Suprapubic skin (tissue), 4 donors: ENCODE results near the gene RARG. TPM values are rescaled to one million over a fixed set of nuclear protein-coding genes. Genes with fewer than 3 reads are reported as not detected.

Experiments used
- DNase-seq, 2 donors: peaks; one replicate each; pipeline ENCODE4 v3.0.0-alpha.2; 2019; ENCODE audit warnings: low spot score in 2 of 2
- H3K27ac ChIP-seq: fragments of 200-600 bp; sonication (generic); one replicate; pipeline ENCODE4 v1.5.1; 2019
- H3K27me3 ChIP-seq: fragments of 200-600 bp; sonication (generic); one replicate; pipeline ENCODE4 v1.5.1; 2019
- H3K36me3 ChIP-seq: fragments of 200-600 bp; sonication (generic); one replicate; pipeline ENCODE4 v1.5.1; 2019
- H3K4me1 ChIP-seq: fragments of 200-600 bp; sonication (generic); one replicate; pipeline ENCODE4 v1.5.1; 2019
- H3K4me3 ChIP-seq: fragments of 200-600 bp; sonication (generic); one replicate; pipeline ENCODE4 v1.5.1; 2019; ENCODE audit warnings: mild to moderate bottlenecking
- H3K9me3 ChIP-seq: fragments of 200-600 bp; sonication (generic); one replicate; pipeline ENCODE4 v1.5.1; 2019
- CTCF ChIP-seq, 2 donors: fragments of 200-600 bp in 1 of 2; fragments of 450-650 bp in 1 of 2; sonication (generic) in 1 of 2; IDR thresholded peaks; one replicate each; pipeline ENCODE4 v1.5.1; 2016 to 2019; ENCODE audit warnings: antibody characterized with exemption in 2 of 2, mild to moderate bottlenecking in 1 of 2, moderate library complexity in 1 of 2
- EP300 ChIP-seq: sonication (generic); formaldehyde crosslinking; IDR thresholded peaks from one replicate; pipeline ENCODE4 v1.6.1; 2017; ENCODE audit warnings: antibody characterized with exemption
- POLR2A ChIP-seq, 2 donors: fragments of 450-650 bp; IDR thresholded peaks; one replicate each; pipeline ENCODE4 v1.6.1; 2017; ENCODE audit warnings: antibody characterized with exemption in 2 of 2, mild to moderate bottlenecking in 2 of 2, moderate library complexity in 2 of 2
- POLR2AphosphoS5 ChIP-seq, 3 donors: sonication (generic); formaldehyde crosslinking; IDR thresholded peaks; one replicate each; pipeline ENCODE4 v1.6.1; 2017; ENCODE audit warnings: antibody characterized with exemption in 3 of 3
- whole genome bisulfite sequencing: methylation state at CpG from one replicate; pipeline ENCODE4 v1.1.5; 2018; 5-methylcytosine and 5-hydroxymethylcytosine counted together
- total RNA-seq, 4 donors: library from RNA; depleted of rRNA; stranded (reverse); fragments of >200 nt; gene quantifications; one replicate each; pipeline ENCODE4 v1.1.0, GENCODE V29; 2016

RARG gene
- total RNA-seq, 4 donors from 2014 or later: 140 to 198 (median 172) TPM

- no peak for TF ChIP-seq CTCF (IDR thresholded peaks at IDR 0.05)
- no peak for TF ChIP-seq POLR2A (IDR thresholded peaks at IDR 0.05)
- no peak for TF ChIP-seq EP300
- TF ChIP-seq POLR2AphosphoS5 (IDR thresholded peaks at IDR 0.05): no peak
- H3K36me3 ChIP-seq: no peaks in the 10 kb centered on the region
- H3K4me1 ChIP-seq: peaks cover 12% of the 10 kb centered on the region
- no peak for DNase-seq
- no peaks in the 10 kb centered on the region for H3K27me3 ChIP-seq
- H3K27ac ChIP-seq: no peak overlapping the region
- WGBS: 77% methylated on average over 1 of the region's 1 CpG
- H3K4me3 ChIP-seq: no peak overlapping the region
- no peaks in the 10 kb centered on the region for H3K9me3 ChIP-seq
These were observed 30.9 kb downstream of the RARG start for GRCh38 chr12:53201177-53201541.

GRCh38 chr12:53200458-53201176 is 31.4 kb downstream of the RARG start:
- H3K27ac ChIP-seq: no peak overlapping the region
- no peaks in the 10 kb centered on the region for H3K9me3 ChIP-seq
- TF ChIP-seq POLR2AphosphoS5 (IDR thresholded peaks at IDR 0.05): no peak
- no peak for TF ChIP-seq POLR2A (IDR thresholded peaks at IDR 0.05)
- no peak for TF ChIP-seq CTCF (IDR thresholded peaks at IDR 0.05)
- TF ChIP-seq EP300: no peak
- H3K4me3 ChIP-seq: no peak overlapping the region
- H3K36me3 ChIP-seq: no peaks in the 10 kb centered on the region
- H3K4me1 ChIP-seq: peaks cover 8% of the 10 kb centered on the region
- DNase-seq: no peak
- 76% methylated on average over 10 of the region's 10 CpGs for WGBS
- H3K27me3 ChIP-seq: no peaks in the 10 kb centered on the region

GRCh38 chr12:53200107-53200457 is 31.9 kb downstream of the RARG start:
- Histone ChIP-seq H3K27ac (no peak overlapping the region), H3K27me3 (no peaks in the 10 kb centered on the region), H3K4me3 (no peak overlapping the region), H3K36me3 (no peaks in the 10 kb centered on the region), H3K4me1 (peaks cover 8% of the 10 kb centered on the region), H3K9me3 (no peaks in the 10 kb centered on the region)
- DNase-seq: no peak
- no peak for TF ChIP-seq POLR2AphosphoS5 (IDR thresholded peaks at IDR 0.05)
- no peak for TF ChIP-seq POLR2A (IDR thresholded peaks at IDR 0.05)
- no peak for TF ChIP-seq EP300
- TF ChIP-seq CTCF (IDR thresholded peaks at IDR 0.05): no peak
- 100% methylated on average over 2 of the region's 2 CpGs for WGBS

- TF ChIP-seq POLR2A (IDR thresholded peaks at IDR 0.05) (no peak), CTCF (IDR thresholded peaks at IDR 0.05) (no peak), EP300 (no peak), POLR2AphosphoS5 (IDR thresholded peaks at IDR 0.05) (no peak)
- Histone ChIP-seq H3K9me3 (no peaks in the 10 kb centered on the region), H3K27me3 (no peaks in the 10 kb centered on the region), H3K36me3 (no peaks in the 10 kb centered on the region), H3K4me1 (peaks cover 8% of the 10 kb centered on the region), H3K4me3 (no peak overlapping the region), H3K27ac (no peak overlapping the region)
- 100% methylated on average over 3 of the region's 3 CpGs for WGBS
- no peak for DNase-seq
These were observed 32.3 kb downstream of the RARG start for GRCh38 chr12:53199700-53200099.

GRCh38 chr12:53198486-53199110 is 33.4 kb downstream of the RARG start:
- Histone ChIP-seq H3K9me3 (no peaks in the 10 kb centered on the region), H3K27ac (no peak overlapping the region), H3K4me3 (no peak overlapping the region), H3K4me1 (peaks cover 8% of the 10 kb centered on the region), H3K27me3 (no peaks in the 10 kb centered on the region), H3K36me3 (no peaks in the 10 kb centered on the region)
- peak in 1 of 2 donors; percentile 62 for DNase-seq
- 91% methylated on average over 5 of the region's 5 CpGs for WGBS
- no peak for TF ChIP-seq POLR2A (IDR thresholded peaks at IDR 0.05)
- TF ChIP-seq EP300: no peak
- TF ChIP-seq POLR2AphosphoS5 (IDR thresholded peaks at IDR 0.05): no peak
- no peak for TF ChIP-seq CTCF (IDR thresholded peaks at IDR 0.05)
